ENCODE data around the gene LIMK1. TPM values are rescaled to one million over a fixed set of nuclear protein-coding genes. Genes with fewer than 3 reads are reported as not detected.
"Not testable (repeated sequence)": the region's sequence is repeated elsewhere in the genome, so short reads cannot be mapped to it uniquely, and the experiment has no call there.

The LIMK1 gene
- total RNA-seq, 4 donors from 2014 or later, result 12.8 to 21.5 (median 17.2) TPM

DNA sequence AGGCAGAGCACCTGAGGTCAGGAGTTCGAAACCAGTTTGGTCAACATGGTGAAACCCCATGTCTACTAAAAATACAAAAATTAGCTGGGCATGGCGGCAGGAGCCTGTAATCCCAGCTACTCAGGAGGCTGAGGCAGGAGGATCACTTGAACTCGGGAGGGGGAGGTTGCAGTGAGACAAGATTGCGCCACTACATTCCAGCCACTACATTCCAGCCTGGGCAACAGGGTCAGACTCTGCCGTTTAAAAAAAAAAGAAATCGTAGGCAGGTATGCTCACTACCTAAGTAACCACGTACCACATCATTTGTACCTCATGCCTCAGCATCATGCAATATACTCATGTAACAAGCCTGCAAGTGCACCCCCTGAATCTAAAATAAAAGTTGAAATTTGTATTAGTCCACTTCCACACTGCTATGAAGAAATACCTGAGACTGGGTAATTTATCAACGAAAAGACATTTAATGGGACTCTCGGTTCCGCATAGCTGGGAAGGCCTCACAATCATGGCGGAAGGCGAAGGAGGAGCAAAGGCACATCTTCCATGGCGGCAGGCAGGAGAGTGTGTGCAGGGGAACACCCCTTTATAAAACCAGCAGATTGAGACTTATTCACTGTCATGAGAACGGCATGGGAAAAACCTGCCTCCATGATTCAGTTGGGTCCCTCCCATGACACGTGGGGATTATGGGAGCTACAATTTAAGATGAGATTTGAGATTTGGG lies 82.4 kb downstream of the LIMK1 start:
- Histone ChIP-seq H3K4me3 (no peak overlapping the region), H3K36me3 (no peaks in the 10 kb centered on the region), H3K4me1 (no peaks in the 10 kb centered on the region), H3K27me3 (no peaks in the 10 kb centered on the region), H3K9me3 (no peaks in the 10 kb centered on the region), H3K27ac (no peak overlapping the region)
- 93% methylated on average over 15 of the region's 15 CpGs for WGBS
- no peak for TF ChIP-seq POLR2A (IDR thresholded peaks at IDR 0.05)
- DNase-seq (ENCODE audit: low spot score in 2 of 2), result no peak

DNA sequence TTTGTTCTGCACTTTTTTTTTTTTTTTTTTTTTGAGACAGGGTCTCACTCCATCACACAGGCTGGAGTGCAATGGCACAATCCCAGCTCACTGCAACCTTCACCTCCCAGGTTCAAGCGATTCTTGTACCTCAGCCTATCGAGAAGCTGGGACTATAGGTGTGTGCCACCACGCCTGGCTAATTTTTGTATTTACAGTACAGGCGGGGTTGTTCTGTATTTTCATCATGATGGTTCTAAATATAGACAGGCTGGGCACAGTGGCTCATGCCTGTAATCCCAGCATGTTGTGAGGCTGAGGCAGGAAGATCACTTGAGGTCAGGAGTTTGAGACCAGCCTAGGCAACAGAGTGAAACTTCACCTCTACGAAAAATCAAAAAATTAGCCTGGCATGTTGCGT lies 83.7 kb downstream of the LIMK1 start:
- WGBS, result 77% methylated on average over 6 of the region's 6 CpGs
- not testable (repeated sequence) for H3K27me3 ChIP-seq; H3K36me3 ChIP-seq; H3K27ac ChIP-seq; H3K4me3 ChIP-seq; H3K9me3 ChIP-seq; H3K4me1 ChIP-seq; DNase-seq (ENCODE audit: low spot score in 2 of 2)

Other genes with a start within 250 kb of the LIMK1 start
- 1 to 10 TPM in 3 of 4 donors, not detected in 1; 2.0 to 6.8 (median 2.9) TPM for gene METTL27, start 241.3 kb upstream of the LIMK1 start, total RNA-seq
- gene TMEM270, start 222.6 kb upstream of the LIMK1 start, total RNA-seq, result not detected
- 10 to 100 TPM in 3 of 4 donors, 1 to 10 TPM in 1; 7.7 to 30.7 (median 25.1) TPM for gene ELN, start 55.6 kb upstream of the LIMK1 start, total RNA-seq
- gene EIF4H, start 90.6 kb downstream of the LIMK1 start, total RNA-seq, result 100 to 1,000 TPM; 201 to 289 (median 243) TPM
- gene LAT2, start 126.2 kb downstream of the LIMK1 start, total RNA-seq, result 1 to 10 TPM in 3 of 4 donors, under 1 TPM in 1; 0.57 to 4.3 (median 1.6) TPM
- gene RFC2, start 170.6 kb downstream of the LIMK1 start, total RNA-seq, result 10 to 100 TPM; 15.0 to 17.2 (median 16.4) TPM
- 10 to 100 TPM; 26.9 to 73.6 (median 32.5) TPM for gene CLIP2, start 205.6 kb downstream of the LIMK1 start, total RNA-seq